Amniotic stem cell (primary cell): ENCODE results near the gene PIANP.
"Not testable (repeated sequence)": the region's sequence is repeated elsewhere in the genome, so short reads cannot be mapped to it uniquely, and the experiment has no call there.

Source experiments
- DNase-seq: peaks from one replicate; lab custom pipeline; 2025; lab: John Stamatoyannopoulos, UW

The PIANP gene

GRCh38 chr12:6700646-6701051 lies at the start of gene PIANP:
PIANP (minus strand) TSS chr12:6700815; CDS start chr12:6698061, 2,754 bp downstream.
- DNase-seq = peak; percentile 42

GRCh38 chr12:6748761-6749160 lies 48.1 kb upstream of the PIANP start:
- DNase-seq = no peak

- DNase-seq = no peak
These were observed 46.6 kb upstream of the PIANP start for GRCh38 chr12:6747216-6747615.

DNA sequence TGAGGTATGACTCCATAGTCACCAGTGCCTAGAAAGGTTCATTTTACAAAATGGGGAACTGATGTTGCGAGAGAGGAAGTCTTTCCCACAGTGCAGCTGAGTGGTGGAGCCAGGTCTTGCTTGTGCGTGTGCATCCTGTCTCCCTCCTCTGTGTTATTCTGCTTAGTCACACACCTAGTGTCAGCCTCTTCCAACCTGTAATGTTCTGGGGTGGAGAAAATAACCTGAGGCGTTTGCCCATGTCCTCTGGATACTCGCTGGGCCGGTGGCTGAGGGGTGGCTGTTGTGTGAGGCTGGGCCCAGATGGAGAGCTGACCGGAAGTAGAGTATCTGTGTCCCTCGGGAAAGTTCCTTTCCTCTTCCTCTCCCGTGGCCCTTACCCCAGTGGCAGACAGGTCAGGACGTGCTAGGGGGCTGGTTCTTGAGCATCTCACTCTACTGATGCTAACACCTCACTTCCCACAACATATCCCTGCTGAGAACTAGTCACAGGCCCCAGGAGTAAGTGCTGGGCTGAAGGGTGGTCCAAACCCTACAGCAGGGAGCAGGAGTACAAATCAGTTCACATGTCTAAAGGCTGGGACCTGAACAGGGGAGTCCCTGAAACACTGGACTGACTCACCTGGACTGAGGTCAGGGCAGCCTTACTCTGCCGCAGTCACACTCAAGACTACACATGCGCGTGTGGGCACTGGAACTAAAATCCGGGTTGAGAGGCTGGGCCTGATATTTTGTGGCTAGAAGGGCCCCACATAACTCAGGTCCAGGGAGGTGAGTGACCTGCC lies 45.3 kb upstream of the PIANP start:
- DNase-seq = no peak

GRCh38 chr12:6743300-6743699 lies 42.7 kb upstream of the PIANP start:
- DNase-seq = not testable (repeated sequence)

DNA sequence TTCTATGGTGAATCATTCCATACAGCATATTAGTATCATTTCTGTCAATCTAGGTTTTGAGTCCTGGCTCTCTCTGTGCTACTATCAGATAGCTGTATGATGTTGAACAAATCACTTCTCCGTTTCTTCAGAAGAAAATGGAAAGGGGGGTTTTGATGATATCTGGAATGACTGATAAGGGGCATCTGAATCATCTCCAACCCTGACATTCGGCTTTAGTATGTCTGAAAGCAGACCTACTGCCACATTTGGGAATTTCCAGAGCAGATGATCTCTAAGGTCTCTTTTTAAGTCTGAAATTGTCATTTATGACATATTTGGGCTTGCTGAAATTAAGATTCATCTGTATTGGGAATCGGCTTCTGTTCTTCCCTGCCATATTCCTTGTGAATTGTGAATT lies 42.2 kb upstream of the PIANP start:
- DNase-seq = no peak

DNA sequence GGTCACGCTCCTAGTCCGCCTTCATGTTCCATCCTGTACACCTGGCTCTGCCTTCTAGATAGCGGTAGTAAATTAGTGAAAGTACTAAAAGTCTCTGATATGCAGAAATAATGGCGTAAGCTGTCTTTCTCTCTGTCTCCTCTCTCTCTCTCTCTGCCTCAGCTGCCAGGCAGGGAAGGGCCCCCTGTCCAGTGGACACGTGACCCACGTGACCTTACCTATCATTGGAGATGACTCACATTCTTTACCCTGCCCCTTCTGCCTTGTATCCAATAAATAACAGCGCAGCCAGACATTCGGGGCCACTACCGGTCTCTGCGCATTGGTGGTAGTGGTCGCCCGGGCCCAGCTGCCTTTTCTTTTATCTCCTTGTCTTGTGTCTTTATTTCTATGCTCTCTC lies 41.5 kb upstream of the PIANP start:
- not testable (repeated sequence) for DNase-seq

DNA sequence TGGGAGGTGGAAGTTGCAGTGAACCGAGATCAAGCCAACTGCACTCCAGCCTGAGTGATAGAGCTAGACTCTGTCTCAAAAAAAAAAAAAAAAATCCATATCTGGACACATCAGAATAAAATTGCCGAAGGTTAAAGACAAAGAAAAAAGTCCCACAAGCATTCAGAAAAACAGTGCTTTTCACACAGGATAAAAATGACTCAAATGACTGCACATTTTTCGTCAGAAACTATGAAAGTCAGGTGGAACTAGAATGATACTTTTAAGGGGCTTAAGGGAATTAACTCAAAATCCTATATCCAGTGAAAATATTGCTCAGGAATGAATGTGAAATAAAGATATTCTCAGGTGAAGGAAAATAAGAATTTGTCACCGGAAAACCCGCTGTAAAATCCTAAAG lies 36.1 kb upstream of the PIANP start:
- DNase-seq = no peak

GRCh38 chr12:6735448-6736191 lies 35.0 kb upstream of the PIANP start:
- DNase-seq = peak; percentile 36

DNA sequence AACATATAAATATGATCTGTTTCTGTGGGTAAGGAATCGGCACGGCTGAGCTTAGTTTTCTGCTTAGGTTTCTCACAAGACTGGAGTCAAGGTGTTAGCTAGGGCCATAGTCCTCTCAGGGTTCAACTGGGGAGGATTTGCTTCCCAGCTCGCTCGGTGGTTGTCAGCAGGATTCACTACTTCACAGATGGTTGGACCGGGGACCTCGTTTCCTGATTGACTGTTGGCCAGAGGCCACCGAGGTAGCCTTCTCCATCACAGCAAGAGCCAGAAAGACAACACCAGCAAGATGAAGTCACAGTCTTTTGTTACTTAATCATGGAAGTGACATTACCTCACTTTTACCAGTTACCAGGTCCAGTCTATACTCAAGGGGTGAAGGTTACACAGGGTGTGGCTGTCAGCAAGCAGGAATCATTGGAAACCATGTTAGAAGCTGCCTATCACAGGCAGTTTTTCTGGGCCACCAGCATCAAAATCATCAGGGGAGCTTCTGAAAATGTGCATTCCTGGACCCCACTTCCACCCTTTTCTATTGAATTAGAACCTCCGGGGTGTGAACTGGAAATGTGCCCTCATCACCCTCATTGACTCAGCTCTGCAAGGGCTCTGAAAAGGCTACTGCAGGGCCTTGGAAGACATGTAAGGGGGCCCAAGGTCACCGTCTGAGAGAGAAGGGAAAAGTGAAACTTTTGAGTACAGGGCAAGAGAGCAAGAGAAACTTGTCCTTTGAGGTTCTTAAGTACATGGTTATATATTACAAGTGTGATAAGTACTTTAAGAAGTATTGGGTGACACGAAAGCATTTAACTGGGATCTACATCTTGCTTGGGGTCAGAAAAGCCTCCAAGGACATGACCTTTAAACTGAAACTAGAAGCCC lies 34.1 kb upstream of the PIANP start:
- DNase-seq = no peak

DNA sequence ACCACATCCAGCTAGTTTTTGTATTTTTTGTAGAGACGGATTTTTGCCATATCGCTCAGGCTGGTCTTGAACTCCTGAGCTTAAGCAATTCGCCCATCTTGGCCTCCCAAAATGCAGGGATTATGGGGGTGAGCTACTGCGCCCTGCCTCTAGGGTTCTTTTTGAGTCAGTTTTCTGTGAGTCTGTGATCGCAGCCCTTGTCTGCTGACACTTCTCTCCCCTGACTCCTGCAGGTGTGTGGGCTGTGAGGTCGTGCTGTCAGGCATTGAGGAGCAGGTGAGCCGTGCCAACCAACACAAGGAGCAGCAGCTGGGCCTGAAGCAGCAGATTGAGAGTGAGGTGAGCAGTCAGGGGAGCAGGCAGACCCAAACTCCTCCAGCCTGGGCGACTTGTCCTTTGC lies 29.6 kb upstream of the PIANP start:
- no peak for DNase-seq

DNA sequence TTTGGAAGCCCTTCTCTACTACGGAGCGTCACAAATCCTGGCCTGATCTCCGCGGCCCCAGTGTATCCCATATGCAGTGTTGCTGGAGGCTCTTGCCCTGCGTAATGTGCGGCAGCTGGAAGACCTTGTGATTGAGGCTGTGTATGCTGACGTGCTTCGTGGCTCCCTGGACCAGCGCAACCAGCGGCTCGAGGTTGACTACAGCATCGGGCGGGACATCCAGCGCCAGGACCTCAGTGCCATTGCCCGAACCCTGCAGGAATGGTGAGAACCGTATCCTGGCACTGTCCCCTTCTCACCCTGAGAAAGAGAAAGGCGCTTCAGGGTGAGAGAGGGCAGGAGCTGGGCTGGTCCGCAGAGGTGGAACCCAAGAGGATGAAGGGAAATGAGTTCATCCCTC lies 28.6 kb upstream of the PIANP start:
- DNase-seq = no peak

DNA sequence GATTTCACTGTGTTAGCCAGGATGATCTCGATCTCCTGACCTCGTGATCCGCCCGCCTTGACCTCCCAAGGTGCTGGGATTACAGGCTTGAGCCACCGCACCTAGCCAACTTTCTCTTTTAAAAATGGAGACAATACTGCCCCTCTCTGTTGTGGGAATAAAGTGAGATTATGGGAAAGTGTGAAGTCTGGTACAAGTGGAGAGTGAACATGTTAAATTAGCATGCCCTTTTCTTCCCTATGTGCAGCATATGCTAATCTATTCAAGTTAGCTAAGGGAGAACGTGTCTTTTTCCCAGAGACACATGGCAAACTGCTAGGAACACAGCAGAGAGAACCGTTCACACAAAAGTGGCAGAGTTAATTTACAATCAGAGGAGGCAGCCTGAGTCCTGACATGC lies 24.7 kb upstream of the PIANP start:
- DNase-seq = no peak

DNA sequence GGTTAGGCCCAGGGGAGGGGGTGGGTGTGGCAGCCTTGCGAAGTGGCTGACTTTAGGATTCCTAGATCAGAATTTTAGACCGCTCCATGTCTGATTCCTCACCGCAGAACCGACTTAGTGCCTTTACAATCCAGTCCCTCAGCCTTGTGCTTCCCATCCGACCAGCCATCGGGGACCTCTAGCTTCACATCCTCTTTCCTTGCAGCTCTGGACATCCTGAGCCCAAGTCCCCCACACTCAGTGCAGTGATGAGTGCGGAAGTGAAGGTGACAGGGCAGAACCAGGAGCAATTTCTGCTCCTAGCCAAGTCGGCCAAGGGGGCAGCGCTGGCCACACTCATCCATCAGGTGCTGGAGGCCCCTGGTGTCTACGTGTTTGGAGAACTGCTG lies 23.8 kb upstream of the PIANP start:
- no peak for DNase-seq

GRCh38 chr12:6723607-6724408 lies 23.2 kb upstream of the PIANP start, which contains the start of gene COPS7A:
COPS7A (plus strand) TSS chr12:6724046; CDS start chr12:6724657, 611 bp downstream.
- peak; percentile 97 for DNase-seq

DNA sequence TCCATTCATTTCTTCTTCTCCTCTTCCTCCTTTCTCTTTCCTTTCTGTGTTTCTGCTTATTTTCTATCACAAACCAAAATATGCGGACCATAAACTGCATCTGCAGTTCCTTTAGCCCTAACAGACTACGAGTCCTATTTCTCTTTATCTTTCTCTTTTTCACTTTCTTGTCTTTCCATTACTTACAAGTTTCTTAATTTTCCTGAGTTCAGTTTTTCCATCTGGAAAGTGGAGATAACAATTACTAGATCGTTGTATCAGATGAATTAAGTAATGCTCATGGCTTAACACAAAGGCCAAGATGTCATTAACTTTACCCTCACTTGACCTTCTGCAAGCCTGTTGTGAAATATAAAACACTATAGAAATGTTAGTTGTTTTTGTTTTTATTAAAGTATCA lies 22.2 kb upstream of the PIANP start:
- no peak for DNase-seq

DNA sequence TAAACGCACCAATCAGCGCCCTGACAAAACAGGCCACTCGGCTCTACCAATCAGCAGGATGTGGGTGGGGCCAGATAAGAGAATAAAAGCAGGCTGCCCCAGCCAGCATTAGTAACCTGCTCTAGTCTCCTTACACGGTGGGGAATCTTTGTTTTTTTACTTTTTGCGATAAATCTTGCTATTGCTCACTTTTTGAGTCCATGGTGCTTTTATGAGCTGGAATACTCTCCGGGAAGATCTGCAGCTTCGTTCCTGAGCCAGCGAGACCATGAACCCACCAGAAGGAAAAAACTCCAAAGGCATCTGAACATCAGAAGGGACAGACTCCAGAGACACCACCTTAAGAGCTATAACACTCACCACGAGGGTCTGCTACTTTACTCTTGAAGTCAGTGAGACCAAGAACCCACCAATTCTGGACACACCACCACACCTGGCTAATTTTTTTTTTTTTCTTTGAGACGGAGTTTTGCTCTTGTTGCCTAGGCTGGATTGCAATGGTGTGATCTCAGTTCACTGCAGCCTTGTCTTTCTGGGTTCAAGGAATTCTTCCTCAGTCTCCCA lies 16.3 kb upstream of the PIANP start:
- no peak for DNase-seq

DNA sequence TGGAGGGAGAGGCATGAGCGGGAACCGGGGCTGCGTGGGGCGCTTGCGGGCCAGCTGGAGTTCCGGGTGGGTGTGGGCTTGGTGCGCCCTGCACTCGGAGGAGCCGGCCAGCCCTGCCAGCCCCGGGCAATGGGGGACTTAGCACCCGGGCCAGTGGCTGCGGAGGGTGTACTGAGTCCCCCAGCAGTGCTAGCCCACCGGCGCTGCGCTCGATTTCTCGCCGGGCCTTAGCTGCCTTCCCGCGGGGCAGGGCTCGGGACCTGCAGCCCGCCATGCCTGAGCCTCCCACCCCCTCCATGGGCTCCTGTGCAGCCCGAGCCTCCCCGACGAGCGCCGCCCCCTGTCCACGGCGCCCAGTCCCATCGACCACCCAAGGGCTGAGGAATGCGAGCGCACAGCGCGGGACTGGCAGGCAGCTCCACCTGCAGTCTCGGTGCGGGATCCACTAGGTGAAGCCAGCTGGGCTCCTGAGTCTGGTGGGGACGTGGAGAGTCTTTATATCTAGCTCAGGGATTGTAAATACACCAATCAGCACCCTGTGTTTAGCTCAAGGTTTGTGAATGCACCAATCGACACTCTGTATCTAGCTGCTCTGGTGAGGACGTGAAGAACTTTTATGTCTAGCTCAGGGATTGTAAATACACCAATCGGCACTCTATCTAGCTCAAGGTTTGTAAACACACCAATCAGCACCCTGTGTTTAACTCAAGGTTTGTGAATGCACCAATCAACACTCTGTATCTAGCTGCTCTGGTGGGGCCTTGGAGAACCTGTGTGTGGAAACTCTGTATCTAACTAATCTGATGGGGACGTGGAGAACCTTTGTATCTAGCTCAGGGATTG lies 15.6 kb upstream of the PIANP start:
- not testable (repeated sequence) for DNase-seq

DNA sequence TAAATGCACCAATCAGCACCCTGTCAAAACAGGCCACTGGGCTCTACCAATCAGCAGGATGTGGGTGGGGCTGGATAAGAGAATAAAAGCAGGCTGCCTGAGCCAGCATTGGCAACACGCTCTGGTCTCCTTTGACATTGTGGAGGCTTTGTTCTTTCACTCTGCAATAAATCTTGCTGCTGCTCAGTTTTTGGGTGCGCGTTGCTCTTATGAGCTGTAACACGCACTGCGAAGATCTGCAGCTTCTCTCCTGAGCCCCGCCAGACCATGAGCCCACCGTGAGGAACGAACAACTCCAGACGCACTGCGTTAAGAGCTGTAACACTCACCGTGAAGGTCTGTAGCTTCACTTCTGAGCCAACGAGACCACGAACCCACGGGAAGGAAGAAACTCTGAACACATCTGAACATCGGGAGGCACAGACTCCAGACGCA lies 8.4 kb upstream of the PIANP start:
- DNase-seq = no peak

GRCh38 chr12:6708351-6708750 lies 7.7 kb upstream of the PIANP start:
- DNase-seq = not testable (repeated sequence)
